ENCODE measurements around the gene LRRTM4.

- TF ChIP-seq CTCF (IDR thresholded peaks at IDR 0.05) (no peak), POLR2A (IDR thresholded peaks at IDR 0.05) (no peak)
Observed at GRCh38 chr2:77552956-77553355, 30.8 kb upstream of the LRRTM4 start.
